GM06990 (cell line): ENCODE data around the gene ZNF519.
"Not testable (repeated sequence)": the region's sequence is repeated elsewhere in the genome, so short reads cannot be mapped to it uniquely, and the experiment has no call there.

ENCODE experiments used
- DNase-seq: peaks from one replicate; pipeline ENCODE4 v3.0.0-alpha.2; 2011; ENCODE audit not compliant: insufficient read length; ENCODE audit errors: extremely low read depth
- H3K27me3 ChIP-seq: replicated peaks from 2 replicates; pipeline ENCODE4 v1.6.0; 2011; ENCODE audit warnings: low read length; ENCODE audit not compliant: control insufficient read depth, insufficient read depth
- H3K36me3 ChIP-seq: 2 replicates; pipeline ENCODE4 v1.5.1; 2011; ENCODE audit warnings: low read length; ENCODE audit not compliant: control insufficient read depth, insufficient read depth
- H3K4me3 ChIP-seq: replicated peaks from 2 replicates; pipeline ENCODE4 v1.5.1; 2011; ENCODE audit warnings: low read depth, mild to moderate bottlenecking, control low read depth, low read length

The ZNF519 gene

DNA sequence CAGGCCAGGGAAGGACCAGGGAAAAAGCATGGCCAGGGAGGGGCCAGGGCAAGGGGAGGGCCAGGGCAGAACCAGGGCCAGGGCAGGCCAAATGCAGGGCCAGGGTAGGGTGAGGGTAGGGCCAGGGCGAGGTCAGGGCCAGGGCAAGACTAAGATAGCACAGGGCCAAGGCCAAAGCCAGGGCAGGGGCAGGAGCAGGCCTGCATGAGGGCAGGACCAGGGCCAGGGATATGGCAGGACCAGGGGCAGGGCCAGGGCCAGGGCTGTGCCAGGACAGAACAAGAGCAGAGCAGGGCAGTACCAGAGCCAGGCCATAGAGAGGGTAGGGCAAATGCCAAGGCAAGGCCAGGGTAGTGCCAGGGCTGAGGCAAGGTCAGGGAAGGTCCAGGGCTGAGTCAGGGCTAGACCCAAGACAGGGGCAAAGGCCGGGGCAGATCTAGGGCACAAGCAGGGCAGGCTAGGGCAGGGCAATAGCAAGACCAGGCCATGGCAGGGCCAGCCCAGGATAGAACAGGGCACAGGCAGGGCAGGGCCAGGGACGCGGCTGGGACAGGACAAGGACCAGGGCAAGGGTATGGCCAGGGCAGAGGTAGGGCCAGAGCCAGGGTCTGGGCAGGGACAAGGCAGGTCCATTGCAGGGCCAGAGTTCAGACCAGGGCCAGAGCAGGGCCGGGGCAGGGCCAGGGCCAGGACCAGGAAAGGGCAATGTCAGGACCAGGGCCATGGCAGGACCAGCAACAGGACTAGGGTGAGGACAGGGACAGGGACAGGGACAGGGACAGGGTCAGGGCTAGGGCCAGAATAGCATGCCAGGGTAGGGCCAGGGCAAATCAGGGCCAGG lies 39.3 kb upstream of the ZNF519 start:
- not testable (repeated sequence) for H3K27me3 ChIP-seq, H3K36me3 ChIP-seq, DNase-seq

DNA sequence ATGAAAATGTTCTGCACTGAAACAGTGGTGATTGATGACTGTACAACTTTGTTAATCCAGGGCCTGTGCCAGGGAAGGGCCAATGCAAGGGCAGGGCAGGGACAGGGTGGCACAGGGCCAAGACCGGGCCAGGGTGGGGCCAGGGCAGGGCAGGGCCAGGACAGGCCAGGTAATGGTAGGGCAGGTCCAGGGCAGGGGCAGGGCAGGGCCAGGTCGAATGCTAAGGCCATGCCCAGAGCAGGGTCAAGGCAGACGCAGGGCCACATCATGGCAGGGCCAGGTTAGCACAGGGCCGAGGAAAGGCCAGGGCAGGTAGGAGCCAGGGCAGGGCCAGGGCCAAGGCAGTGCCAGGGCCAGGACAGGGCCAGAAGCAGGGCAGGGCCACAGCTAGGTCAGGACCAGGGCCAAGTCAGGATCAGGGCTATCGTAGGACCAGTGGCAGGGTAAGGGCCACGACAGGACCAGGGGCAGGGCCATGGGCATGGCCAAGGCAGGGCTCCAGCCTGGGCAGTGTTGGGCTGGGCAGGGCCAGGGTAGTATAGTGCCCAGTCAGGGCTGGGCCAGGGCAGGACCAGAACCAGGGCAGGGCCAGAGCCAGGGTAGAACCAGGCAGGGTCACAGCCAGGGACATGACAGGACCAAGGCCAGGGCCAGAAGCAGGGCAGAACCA lies 38.3 kb upstream of the ZNF519 start:
- DNase-seq, H3K4me3 ChIP-seq, H3K27me3 ChIP-seq, H3K36me3 ChIP-seq: not testable (repeated sequence)

More for the DNA sequence above, 39.3 kb upstream of the ZNF519 start:
- H3K4me3 ChIP-seq: not testable (repeated sequence)

DNA sequence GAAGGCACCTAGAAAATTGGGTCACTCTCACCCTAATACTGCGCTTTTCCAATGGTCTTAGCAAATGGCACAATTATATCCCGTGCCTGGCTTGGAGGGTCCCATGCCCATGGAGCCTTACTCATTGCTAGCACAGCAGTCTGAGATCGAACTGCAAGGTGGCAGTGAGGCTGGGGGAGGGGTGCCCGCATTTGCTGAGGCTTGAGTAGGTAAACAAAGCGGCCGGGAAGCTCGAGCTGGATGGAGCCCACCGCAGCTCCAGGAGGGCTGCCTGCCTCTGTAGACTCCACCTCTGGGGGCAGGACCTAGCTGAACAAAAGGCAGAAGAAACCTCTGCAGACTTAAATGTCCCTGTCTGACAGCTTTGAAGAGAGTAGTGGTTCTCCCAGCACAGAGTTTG lies 30.7 kb upstream of the ZNF519 start:
- not testable (repeated sequence) for H3K27me3 ChIP-seq, H3K4me3 ChIP-seq, DNase-seq, H3K36me3 ChIP-seq

- not testable (repeated sequence) for H3K36me3 ChIP-seq, H3K27me3 ChIP-seq, DNase-seq, H3K4me3 ChIP-seq
These were observed 19.4 kb upstream of the ZNF519 start for GRCh38 chr18:14151564-14152113.

DNA sequence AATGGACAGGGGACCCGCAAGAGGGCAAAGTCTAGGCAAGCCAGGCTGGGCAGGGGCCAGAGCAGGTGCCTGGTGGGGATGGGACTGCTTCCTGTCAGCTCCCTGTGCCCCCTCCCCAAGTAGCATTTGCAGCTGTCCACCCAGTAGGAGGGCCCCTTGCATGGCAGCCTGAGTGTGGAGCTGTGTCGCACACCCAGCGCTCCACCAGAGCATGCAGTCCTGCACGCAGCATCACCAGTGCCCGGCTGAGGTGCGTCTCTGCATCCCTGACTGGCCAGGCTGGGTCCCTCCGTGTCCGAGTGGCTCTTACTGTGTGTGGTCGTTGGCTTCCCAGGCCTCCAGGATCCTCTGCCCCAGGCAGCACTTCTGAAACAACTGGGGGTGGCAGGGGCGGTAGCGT lies 18.5 kb upstream of the ZNF519 start:
- not testable (repeated sequence) for H3K4me3 ChIP-seq, H3K27me3 ChIP-seq, DNase-seq, H3K36me3 ChIP-seq

DNA sequence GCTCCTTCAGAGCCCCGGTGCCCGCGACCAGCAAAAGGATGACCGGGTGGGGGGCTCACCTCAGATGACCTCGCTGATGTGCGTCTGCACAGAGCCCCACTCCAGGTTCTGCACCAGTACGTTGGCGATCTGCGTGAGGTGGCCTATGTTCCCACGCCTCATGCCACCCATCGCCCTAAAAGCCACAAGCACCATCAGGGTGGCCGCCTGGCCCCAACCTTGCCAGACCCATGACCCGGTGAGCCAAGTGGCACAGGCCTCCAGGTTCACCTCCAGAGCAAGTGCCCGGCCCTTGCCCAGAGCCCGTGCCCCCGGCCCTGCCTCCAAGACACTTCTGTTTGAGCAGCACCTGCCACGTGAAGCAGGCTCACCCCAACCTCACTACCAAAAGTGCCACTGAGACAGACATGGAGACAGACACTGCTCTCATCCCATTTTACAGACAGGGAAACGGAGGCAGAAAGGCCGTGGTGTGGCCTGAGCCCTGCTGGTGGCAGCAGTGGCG lies 17.7 kb upstream of the ZNF519 start:
- not testable (repeated sequence) for H3K4me3 ChIP-seq, DNase-seq, H3K36me3 ChIP-seq, H3K27me3 ChIP-seq

- H3K36me3 ChIP-seq, DNase-seq, H3K27me3 ChIP-seq, H3K4me3 ChIP-seq: not testable (repeated sequence)
These were observed 17.1 kb upstream of the ZNF519 start for GRCh38 chr18:14149121-14149850.

DNA sequence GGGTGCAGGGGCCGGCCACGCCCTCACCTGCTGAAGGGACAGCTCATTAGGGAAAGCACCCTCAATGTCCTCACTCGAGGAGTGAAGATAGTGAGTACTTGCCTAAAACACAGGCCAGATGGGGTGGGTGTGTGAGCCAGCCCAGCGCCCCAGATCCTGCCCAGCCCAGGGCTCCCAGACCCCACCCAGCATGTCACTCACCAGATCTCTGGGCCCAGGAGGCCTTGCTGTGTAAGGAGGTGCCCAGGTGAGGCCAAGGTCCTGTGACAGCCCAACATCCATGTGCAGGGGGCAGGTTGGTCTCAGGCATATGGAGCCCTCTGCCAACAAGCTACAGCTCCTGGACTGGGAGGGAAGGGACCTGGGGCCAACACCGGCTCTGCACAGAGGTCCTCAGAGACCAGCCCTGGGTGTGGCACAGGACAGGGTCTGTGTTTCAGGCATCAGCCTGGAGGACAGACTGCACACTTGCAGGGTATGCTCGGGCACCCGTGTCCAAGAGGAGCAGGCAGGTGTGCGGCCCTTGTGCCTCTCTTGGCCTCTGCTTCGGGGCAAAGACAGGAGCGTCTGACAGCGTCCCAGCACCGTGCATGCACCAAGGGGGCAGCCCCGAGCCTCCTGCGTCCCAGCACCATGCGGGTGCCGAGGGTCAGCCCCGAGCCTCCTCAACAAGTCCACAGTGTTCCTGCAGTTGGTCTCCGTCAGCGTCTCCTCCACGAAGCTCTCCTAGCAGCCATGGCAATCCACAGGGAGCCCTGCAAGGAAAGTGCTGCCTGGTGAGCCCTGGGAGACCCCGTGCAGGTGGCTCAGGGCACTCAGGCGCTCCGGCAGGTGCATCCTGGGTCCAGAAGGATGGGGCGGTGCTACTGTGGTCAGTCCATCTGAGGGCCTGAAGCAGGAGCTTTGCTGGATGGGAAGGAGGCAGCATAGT lies 16.0 kb upstream of the ZNF519 start:
- not testable (repeated sequence) for DNase-seq, H3K36me3 ChIP-seq, H3K4me3 ChIP-seq, H3K27me3 ChIP-seq

DNA sequence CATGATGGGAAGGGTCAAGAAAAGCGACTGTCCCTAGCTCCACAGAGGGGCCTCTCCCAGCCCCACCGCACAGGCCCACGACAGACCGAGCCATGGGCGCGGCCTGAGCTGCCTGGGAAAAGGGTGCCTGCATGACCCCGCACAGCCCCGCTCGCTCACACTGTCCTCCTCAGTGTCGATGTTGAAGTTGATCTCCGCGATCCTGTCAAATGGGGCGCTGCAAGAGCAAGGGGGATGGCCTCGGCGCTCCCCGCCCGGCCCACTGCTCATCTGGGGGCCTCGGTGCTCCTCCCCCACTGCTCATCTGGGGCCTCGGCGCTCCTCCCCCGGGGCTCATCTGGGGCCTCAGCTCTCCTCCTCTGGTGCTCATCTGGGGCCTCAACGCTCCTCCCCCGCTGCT lies 14.5 kb upstream of the ZNF519 start:
- DNase-seq, H3K36me3 ChIP-seq, H3K4me3 ChIP-seq, H3K27me3 ChIP-seq: not testable (repeated sequence)

DNA sequence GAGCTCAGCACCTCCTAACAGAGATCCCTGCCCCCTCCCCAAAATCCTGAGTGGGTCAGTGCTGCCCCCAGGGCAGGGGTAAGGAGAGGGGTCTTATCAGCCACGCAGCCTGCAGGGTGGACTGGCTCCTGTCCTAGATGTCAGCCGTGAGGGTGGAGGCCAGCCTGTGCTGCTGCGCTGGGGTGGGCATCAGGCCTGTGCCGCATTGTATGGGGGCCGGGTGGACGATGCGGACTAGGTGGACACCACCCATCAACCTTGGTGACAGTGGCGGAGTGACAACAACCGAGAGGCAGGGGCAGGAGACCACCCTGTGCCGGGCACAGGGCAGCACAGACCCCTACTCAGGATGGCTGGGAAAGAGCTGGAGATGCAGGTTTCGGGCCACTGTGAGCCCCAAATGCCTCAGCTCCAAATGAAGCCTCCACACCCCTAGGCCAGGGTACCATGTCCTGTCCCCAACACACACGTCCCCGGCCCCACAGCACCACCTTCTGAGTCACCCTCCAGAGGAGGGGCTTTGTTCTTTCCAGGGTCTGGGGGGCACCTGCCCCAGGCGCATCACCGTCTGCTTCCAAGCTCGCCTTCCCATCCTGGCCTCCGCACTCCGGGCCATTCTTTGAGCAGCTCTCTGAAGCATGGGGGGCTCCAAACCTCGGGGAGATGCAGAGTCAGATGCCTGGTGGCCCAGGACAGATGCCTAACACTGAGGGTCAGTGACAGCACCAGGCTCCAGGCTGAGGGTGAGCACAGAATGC lies 13.5 kb upstream of the ZNF519 start:
- not testable (repeated sequence) for H3K36me3 ChIP-seq, H3K4me3 ChIP-seq, DNase-seq, H3K27me3 ChIP-seq

DNA sequence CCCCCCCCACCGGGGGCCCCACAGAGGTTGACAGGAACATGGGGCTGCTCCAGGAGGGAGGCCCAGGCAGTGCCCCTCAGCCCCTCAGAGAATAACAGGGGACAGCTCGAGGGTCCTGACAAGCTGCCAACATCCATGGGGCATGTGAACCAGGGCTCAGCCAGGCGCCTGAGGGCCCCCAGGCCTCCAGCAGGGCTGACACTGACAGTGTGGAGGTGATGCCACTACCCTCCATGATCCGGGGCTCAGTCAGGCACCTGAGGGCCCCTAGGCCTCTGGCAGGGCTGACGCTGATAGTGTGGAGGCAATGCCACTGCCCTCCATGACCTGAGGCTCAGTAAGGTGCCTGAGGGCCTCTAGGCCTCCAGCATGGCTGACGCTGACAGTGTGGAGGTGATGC lies 12.8 kb upstream of the ZNF519 start:
- DNase-seq, H3K4me3 ChIP-seq, H3K36me3 ChIP-seq, H3K27me3 ChIP-seq: not testable (repeated sequence)
